DND-41 (cell line): ENCODE measurements around the gene TCF7L2.

Experiments used
- CTCF ChIP-seq: IDR thresholded peaks from 2 replicates; pipeline ENCODE4 v1.5.1; 2012; ENCODE audit warnings: borderline replicate concordance, low read length, moderate library complexity, mild to moderate bottlenecking; ENCODE audit not compliant: poor library complexity, severe bottlenecking; ENCODE audit errors: extremely low read depth
- EZH2 ChIP-seq: IDR thresholded peaks from 3 replicates; pipeline ENCODE4 v1.6.1; 2012; ENCODE audit warnings: borderline replicate concordance, low read depth, mild to moderate bottlenecking, moderate library complexity, low read length, inconsistent platforms; ENCODE audit not compliant: severe bottlenecking

- TF ChIP-seq CTCF (no peak), EZH2 (no peak)
These were observed 56.8 kb downstream of the TCF7L2 start for GRCh38 chr10:113006656-113007342.
